Right cardiac atrium (tissue), 5 donors: ENCODE measurements around the gene MEGF11. TPM values are rescaled to one million over a fixed set of nuclear protein-coding genes. Genes with fewer than 3 reads are reported as not detected.

ENCODE experiments used
- ATAC-seq, 2 donors: fragments of 200-7000 bp; cut with Tn5 transposase; one replicate each; pipeline versions ENCODE4 v1.8.0 to v1.9.1; 2020; ENCODE audit warnings: moderate library complexity in 2 of 2, mild to moderate bottlenecking in 1 of 2
- DNase-seq, 3 donors: peaks; one replicate each; pipeline ENCODE4 v3.0.0-alpha.2; 2020
- H3K27ac ChIP-seq: one replicate; pipeline ENCODE4 v1.5.1; 2013; ENCODE audit warnings: mild to moderate bottlenecking, low read length, control low read depth, moderate library complexity
- H3K27me3 ChIP-seq: one replicate; pipeline ENCODE4 v1.6.1; 2013; ENCODE audit not compliant: control insufficient read depth, insufficient read depth
- H3K4me1 ChIP-seq: one replicate; pipeline ENCODE4 v1.6.1; 2013; ENCODE audit warnings: low read length; ENCODE audit not compliant: control insufficient read depth, insufficient read depth
- H3K4me3 ChIP-seq: one replicate; pipeline ENCODE4 v1.5.1; 2013; ENCODE audit warnings: low read length, control low read depth
- H3K9me3 ChIP-seq: one replicate; pipeline ENCODE4 v1.6.1; 2013; ENCODE audit warnings: low read length; ENCODE audit not compliant: control insufficient read depth
- WGBS: extraction: QIAGEN DNeasy Blood & Tissue Kit; methylation state at CpG from one replicate; pipeline ENCODE4 v1.1.7; 2013; 5-methylcytosine and 5-hydroxymethylcytosine counted together
- intact Hi-C, 4 donors: fragments of 100-400 bp; cut with DNase I; formaldehyde crosslinking; loops; one replicate each; pipeline versions ENCODE4 v1.11.0 to v1.14.0; 2022 to 2023
- polyA plus RNA-seq: library from polyadenylated mRNA; stranded (reverse); fragments of 200-250 nt; gene quantifications from one replicate; pipeline ENCODE4 v1.2.3, GENCODE V29; 2013
- total RNA-seq, 4 donors: library from RNA; stranded (reverse); fragmentation: NEBNext Ultra II Directional; extraction: Animal tissue kit (Norgen Biotek cat#: 25700); gene quantifications; one replicate each; pipeline ENCODE4 v1.2.1, GENCODE V29; 2021
- donor health status: healthy with polysubstance abuse.
- donor health status: DM: no; HTN: yes; CAD: no.
- donor health status: DM: no; HTN: no; CAD: no.
- donor health status: DM: no; HTN: yes; CAD: no; lungs with severe emphysema.
- donor health status: DM: yes; HTN: yes; CAD: no.

The MEGF11 gene
- total and polyA plus RNA-seq, 5 donors: 0.08 to 0.11 (median 0.11) TPM; not detected in 2

GRCh38 chr15:66069751-66070150 lies 183.8 kb downstream of the MEGF11 start:
- Histone ChIP-seq H3K27me3 (no peaks in the 10 kb centered on the region), H3K27ac (no peak overlapping the region), H3K9me3 (no peaks in the 10 kb centered on the region), H3K4me1 (no peaks in the 10 kb centered on the region), H3K4me3 (no peak overlapping the region)
- WGBS: 59% methylated on average over 2 of the region's 2 CpGs
- ATAC-seq: no peak
- intact Hi-C loops: no loop called here
- no peak for DNase-seq

DNA sequence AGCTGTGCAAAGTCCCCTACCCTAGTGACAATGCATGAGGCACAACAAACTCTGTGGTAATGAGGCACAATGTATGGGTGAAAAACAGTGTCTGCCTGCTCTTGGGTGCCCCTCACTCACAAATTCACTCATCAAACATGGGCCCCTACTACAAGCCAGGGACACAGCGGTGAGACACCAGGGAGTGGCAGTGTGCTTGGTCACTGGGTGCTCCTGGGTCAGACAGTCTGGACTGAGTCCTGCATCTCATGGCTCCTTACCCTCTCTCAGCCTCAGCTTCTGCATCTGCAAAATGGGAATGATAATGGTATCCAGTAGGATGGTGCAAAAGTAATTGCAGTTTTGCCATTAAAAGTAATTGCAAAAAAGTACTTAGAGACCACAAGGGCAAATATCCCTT lies 184.7 kb downstream of the MEGF11 start:
- ATAC-seq: no peak
- WGBS: 98% methylated on average over 1 of the region's 1 CpG
- Histone ChIP-seq H3K27ac (no peak overlapping the region), H3K27me3 (no peaks in the 10 kb centered on the region), H3K4me1 (no peaks in the 10 kb centered on the region), H3K4me3 (no peak overlapping the region), H3K9me3 (no peaks in the 10 kb centered on the region)
- no peak for DNase-seq
- intact Hi-C loops: no loop called here

DNA sequence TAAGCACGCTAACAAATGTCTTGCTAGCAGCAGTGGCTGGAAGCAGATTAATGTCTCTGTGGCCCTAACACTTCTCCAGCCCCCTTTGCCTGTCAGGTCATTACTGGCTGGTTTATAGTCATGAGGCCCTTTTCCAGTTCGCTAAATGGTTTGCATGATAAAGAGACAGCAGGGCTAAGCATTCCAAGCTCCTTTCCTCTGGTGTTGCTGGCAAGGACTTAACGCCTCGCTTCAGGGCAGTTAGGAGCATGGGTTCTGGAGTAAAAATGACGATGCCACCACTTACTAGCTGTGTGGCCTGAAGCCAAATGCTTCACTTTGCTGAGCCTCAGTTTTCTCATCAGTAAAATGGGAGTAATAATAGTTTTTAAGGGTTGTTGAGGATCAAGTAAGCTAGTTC lies 185.9 kb downstream of the MEGF11 start:
- Histone ChIP-seq H3K27ac (no peak overlapping the region), H3K27me3 (no peaks in the 10 kb centered on the region)
- ATAC-seq: no peak

GRCh38 chr15:66066481-66066880 lies 187.1 kb downstream of the MEGF11 start:
- Histone ChIP-seq H3K27ac (no peak overlapping the region), H3K9me3 (no peaks in the 10 kb centered on the region), H3K4me1 (no peaks in the 10 kb centered on the region), H3K27me3 (no peaks in the 10 kb centered on the region), H3K4me3 (no peak overlapping the region)
- intact Hi-C loops: no loop called here
- DNase-seq (no peak), ATAC-seq (no peak)
- WGBS: 50% methylated on average over 6 of the region's 6 CpGs

More for the DNA sequence above, 185.9 kb downstream of the MEGF11 start:
- Histone ChIP-seq H3K4me1 (no peaks in the 10 kb centered on the region), H3K4me3 (no peak overlapping the region), H3K9me3 (no peaks in the 10 kb centered on the region)
- intact Hi-C loops: no loop called here
- WGBS: 63% methylated on average over 5 of the region's 5 CpGs
- no peak for DNase-seq

DNA sequence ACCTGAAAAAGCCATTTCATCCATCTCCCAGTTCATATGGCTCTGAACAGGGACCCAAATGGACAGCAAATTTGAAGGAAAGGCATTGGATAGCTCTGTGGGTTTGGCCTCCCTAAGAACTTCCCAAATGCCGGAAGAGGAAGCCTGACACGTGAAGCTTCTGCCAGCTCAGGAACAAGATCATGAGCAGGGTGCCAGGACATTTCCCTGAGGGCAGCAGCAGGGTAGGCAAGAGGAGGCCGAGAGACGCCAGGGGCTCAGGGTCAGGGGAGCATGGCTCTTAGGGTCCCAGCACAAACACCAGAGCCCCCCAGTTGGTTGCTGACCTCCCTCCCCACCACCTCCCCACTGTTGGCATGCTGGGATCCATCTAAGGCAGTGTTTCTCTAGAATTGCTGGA lies 187.5 kb downstream of the MEGF11 start:
- ATAC-seq (peak; percentile 22 to 34), DNase-seq (no peak)
- no peak overlapping the region for H3K4me3 ChIP-seq
- no peaks in the 10 kb centered on the region for H3K9me3 ChIP-seq
- no peak overlapping the region for H3K27ac ChIP-seq
- intact Hi-C loops: no loop called here
- no peaks in the 10 kb centered on the region for H3K4me1 ChIP-seq
- 17% methylated on average over 4 of the region's 4 CpGs for WGBS
- H3K27me3 ChIP-seq: no peaks in the 10 kb centered on the region

DNA sequence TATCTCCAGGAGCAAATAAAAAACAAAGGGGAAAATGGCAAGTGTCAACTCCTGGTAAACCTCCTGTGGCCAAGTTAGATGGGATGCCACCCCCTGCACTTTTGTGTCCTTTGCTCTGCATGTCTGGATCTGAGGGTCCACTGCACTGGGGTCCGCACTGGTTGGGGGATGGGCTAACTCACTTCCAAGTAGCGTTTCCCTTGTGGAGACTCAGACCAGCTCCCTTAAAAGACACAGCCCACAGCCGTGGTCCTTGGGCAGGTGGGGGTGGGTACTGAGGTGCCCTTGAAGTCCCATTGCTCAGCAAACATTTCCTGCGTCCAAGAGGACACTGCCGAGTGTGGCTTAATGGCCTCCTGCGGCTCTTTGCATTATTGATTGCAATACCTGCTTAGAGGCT lies 188.2 kb downstream of the MEGF11 start:
- Histone ChIP-seq H3K9me3 (no peaks in the 10 kb centered on the region), H3K27me3 (no peaks in the 10 kb centered on the region), H3K27ac (no peak overlapping the region), H3K4me1 (no peaks in the 10 kb centered on the region), H3K4me3 (no peak overlapping the region)
- ATAC-seq: no peak
- intact Hi-C loops: no loop called here
- 58% methylated on average over 6 of the region's 6 CpGs for WGBS
- no peak for DNase-seq

DNA sequence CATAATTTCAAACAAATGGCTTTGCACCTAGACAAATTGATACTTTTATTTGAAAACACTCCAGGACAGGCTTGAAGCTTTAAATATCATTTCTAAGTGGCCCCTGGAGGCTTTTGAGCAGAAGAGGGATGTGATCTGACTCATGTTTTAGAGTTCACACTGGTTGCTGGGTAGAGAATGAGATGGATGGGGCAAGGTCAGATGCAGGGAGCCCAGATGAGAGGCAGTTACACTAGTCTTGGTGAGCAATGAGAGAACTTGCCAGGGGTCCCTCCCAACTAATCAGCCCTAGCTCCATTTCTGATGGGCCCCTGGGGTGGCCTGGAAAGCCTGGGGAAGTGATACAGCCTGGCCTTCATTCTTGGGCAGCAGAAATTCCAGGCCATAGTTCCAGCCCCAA lies 190.4 kb downstream of the MEGF11 start:
- DNase-seq (no peak), ATAC-seq (no peak)
- Histone ChIP-seq H3K9me3 (no peaks in the 10 kb centered on the region), H3K27me3 (no peaks in the 10 kb centered on the region), H3K4me1 (no peaks in the 10 kb centered on the region), H3K4me3 (no peak overlapping the region), H3K27ac (no peak overlapping the region)
- intact Hi-C loops: no loop called here

- H3K27ac ChIP-seq: no peak overlapping the region
- WGBS: 44% methylated on average over 7 of the region's 7 CpGs
- no peaks in the 10 kb centered on the region for H3K9me3 ChIP-seq
- no peaks in the 10 kb centered on the region for H3K4me1 ChIP-seq
- DNase-seq: no peak
- no peaks in the 10 kb centered on the region for H3K27me3 ChIP-seq
- ATAC-seq: no peak
- no peak overlapping the region for H3K4me3 ChIP-seq
- intact Hi-C loops: no loop called here
These were observed 196.5 kb downstream of the MEGF11 start for GRCh38 chr15:66057089-66057488.

DNA sequence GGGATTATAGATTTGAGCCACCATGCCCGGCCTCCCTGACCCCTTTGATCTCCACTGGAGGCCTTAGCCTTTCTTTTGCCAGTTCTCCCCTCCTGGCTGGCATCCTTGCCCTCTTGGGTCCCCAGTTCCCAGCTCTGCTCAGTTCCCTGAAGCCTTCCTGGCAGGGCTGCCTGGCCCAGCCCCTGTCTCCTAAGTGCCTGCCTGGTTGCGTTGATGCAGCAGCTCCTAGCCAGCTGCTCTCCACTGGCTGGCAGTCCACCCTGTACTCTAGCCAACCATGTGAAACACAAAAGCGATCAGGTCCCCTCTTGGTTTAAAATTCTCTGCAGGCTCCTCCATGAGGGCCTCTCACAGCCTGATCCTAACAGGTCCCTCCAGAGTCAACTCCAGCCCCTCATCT lies 199.6 kb downstream of the MEGF11 start:
- Histone ChIP-seq H3K4me1 (no peaks in the 10 kb centered on the region), H3K27me3 (no peaks in the 10 kb centered on the region), H3K4me3 (no peak overlapping the region), H3K27ac (no peak overlapping the region), H3K9me3 (no peaks in the 10 kb centered on the region)
- ATAC-seq (peak; percentile 56 to 60), DNase-seq (no peak)
- 72% methylated on average over 3 of the region's 3 CpGs for WGBS
- intact Hi-C loops: no loop called here

DNA sequence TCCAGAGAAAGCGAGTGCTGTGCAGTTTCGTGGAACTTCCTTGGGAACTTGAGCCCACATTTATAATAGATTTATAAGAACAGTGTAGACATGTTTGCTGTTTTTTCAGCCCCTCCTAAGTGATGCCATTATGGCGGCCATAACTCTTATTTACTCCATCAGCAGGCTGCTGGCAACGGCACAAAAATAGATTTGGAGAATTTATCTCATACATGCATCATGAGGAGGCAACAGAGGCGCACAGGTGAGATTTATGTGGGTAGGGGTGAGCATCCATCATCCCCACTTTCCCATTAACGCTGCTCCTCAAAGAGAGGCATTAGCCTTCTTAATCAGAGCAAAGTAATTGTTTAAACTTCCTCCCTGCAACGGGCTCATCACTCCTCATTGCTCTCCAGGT lies 201.7 kb downstream of the MEGF11 start:
- DNase-seq: no peak
- WGBS: 82% methylated on average over 7 of the region's 7 CpGs
- Histone ChIP-seq H3K27ac (no peak overlapping the region), H3K27me3 (no peaks in the 10 kb centered on the region), H3K9me3 (no peaks in the 10 kb centered on the region), H3K4me1 (no peaks in the 10 kb centered on the region), H3K4me3 (no peak overlapping the region)
- intact Hi-C loops: no loop called here
- no peak for ATAC-seq

GRCh38 chr15:66050264-66050663 lies 203.3 kb downstream of the MEGF11 start:
- ATAC-seq: no peak
- intact Hi-C loops: no loop called here

GRCh38 chr15:66049353-66049752 lies 204.2 kb downstream of the MEGF11 start:
- no peaks in the 10 kb centered on the region for H3K4me1 ChIP-seq
- ATAC-seq (no peak), DNase-seq (no peak)
- intact Hi-C loops: no loop called here
- H3K9me3 ChIP-seq: no peaks in the 10 kb centered on the region
- no peak overlapping the region for H3K4me3 ChIP-seq
- H3K27ac ChIP-seq: no peak overlapping the region
- WGBS: 64% methylated on average over 6 of the region's 6 CpGs
- no peaks in the 10 kb centered on the region for H3K27me3 ChIP-seq

More at GRCh38 chr15:66050264-66050663, 203.3 kb downstream of the MEGF11 start:
- Histone ChIP-seq H3K4me3 (no peak overlapping the region), H3K27ac (no peak overlapping the region), H3K4me1 (no peaks in the 10 kb centered on the region), H3K27me3 (no peaks in the 10 kb centered on the region), H3K9me3 (no peaks in the 10 kb centered on the region)
- WGBS: 88% methylated on average over 5 of the region's 5 CpGs
- DNase-seq: no peak
